Liver (tissue), 9 donors: ENCODE results near the gene WHRN. TPM values are rescaled to one million over a fixed set of nuclear protein-coding genes. Genes with fewer than 3 reads are reported as not detected.

Experiments
- DNase-seq: peaks from one replicate; pipeline ENCODE4 v3.0.0-alpha.2; 2017; ENCODE audit warnings: low spot score
- H3K27ac ChIP-seq, 2 donors: one replicate each; pipeline ENCODE4 v1.7.0; 2013; ENCODE audit warnings: inconsistent platforms in 2 of 2, low read length in 2 of 2, control low read depth in 1 of 2, low read depth in 1 of 2, mild to moderate bottlenecking in 1 of 2
- H3K27me3 ChIP-seq, 4 donors: one replicate each; pipeline versions ENCODE4 v1.6.1 to v1.7.0; 2013; ENCODE audit warnings: low read length in 3 of 4, inconsistent platforms in 1 of 4, mild to moderate bottlenecking in 1 of 4, moderate library complexity in 1 of 4; ENCODE audit not compliant: control insufficient read depth in 4 of 4, insufficient read depth in 4 of 4
- H3K36me3 ChIP-seq, 4 donors: one replicate each; pipeline versions ENCODE4 v1.6.1 to v1.7.0; 2013; ENCODE audit warnings: low read length in 3 of 4, mild to moderate bottlenecking in 3 of 4, low read depth in 1 of 4, moderate library complexity in 1 of 4; ENCODE audit not compliant: control insufficient read depth in 4 of 4, insufficient read depth in 3 of 4
- H3K4me1 ChIP-seq, 4 donors: one replicate each; pipeline versions ENCODE4 v1.6.1 to v1.7.0; 2013; ENCODE audit warnings: low read length in 3 of 4, mild to moderate bottlenecking in 3 of 4, moderate library complexity in 1 of 4; ENCODE audit not compliant: control insufficient read depth in 4 of 4, insufficient read depth in 4 of 4
- H3K4me3 ChIP-seq, 3 donors: one replicate each; pipeline versions ENCODE4 v1.6.1 to v1.7.0; 2013; ENCODE audit warnings: low read length in 3 of 3, control low read depth in 1 of 3, low read depth in 1 of 3, mild to moderate bottlenecking in 1 of 3
- H3K9ac ChIP-seq, 2 donors: one replicate each; pipeline ENCODE4 v1.7.0; 2013; ENCODE audit warnings: low read length in 2 of 2, mild to moderate bottlenecking in 2 of 2, moderate library complexity in 2 of 2, control low read depth in 1 of 2, low read depth in 1 of 2
- H3K9me3 ChIP-seq, 4 donors: one replicate each; pipeline versions ENCODE4 v1.6.1 to v1.7.0; 2013; ENCODE audit warnings: low read length in 3 of 4; ENCODE audit not compliant: control insufficient read depth in 4 of 4
- ATF3 ChIP-seq: IDR thresholded peaks from 2 replicates; pipeline ENCODE4 v1.6.1; 2016; ENCODE audit warnings: antibody characterized with exemption
- CTCF ChIP-seq: fragments of 150-350 bp; IDR thresholded peaks from 2 replicates; pipeline ENCODE4 v1.5.1; 2017; ENCODE audit warnings: improper control_type of control experiment, low read depth, low read length; ENCODE audit not compliant: missing input control
- EGR1 ChIP-seq, 2 donors: IDR thresholded peaks; 2 replicates each; pipeline ENCODE4 v1.6.1; 2016 to 2018; ENCODE audit warnings: antibody characterized with exemption in 2 of 2, low read depth in 2 of 2
- FOXA2 ChIP-seq: IDR thresholded peaks from 2 replicates; pipeline ENCODE4 v1.6.1; 2016; ENCODE audit warnings: antibody characterized with exemption
- GABPA ChIP-seq, 2 donors: IDR thresholded peaks in 1 of 2; conservative IDR thresholded peaks in 1 of 2; 2 replicates each; pipeline ENCODE4 v1.6.1; 2016; ENCODE audit warnings: antibody characterized with exemption in 2 of 2, mild to moderate bottlenecking in 1 of 2, moderate library complexity in 1 of 2
- HNF4A ChIP-seq, 2 donors: conservative IDR thresholded peaks; 2 replicates each; pipeline ENCODE4 v1.6.1; 2016; ENCODE audit warnings: antibody characterized with exemption in 2 of 2, mild to moderate bottlenecking in 2 of 2
- HNF4G ChIP-seq: IDR thresholded peaks from 2 replicates; pipeline ENCODE4 v1.6.1; 2016; ENCODE audit warnings: antibody characterized with exemption
- JUND ChIP-seq, 2 donors: IDR thresholded peaks; 2 replicates each; pipeline ENCODE4 v1.6.1; 2016; ENCODE audit warnings: antibody characterized with exemption in 2 of 2
- MAX ChIP-seq: IDR thresholded peaks from 2 replicates; pipeline ENCODE4 v1.6.1; 2016; ENCODE audit warnings: antibody characterized with exemption
- NR2F2 ChIP-seq: IDR thresholded peaks from 2 replicates; pipeline ENCODE4 v1.6.1; 2016; ENCODE audit warnings: antibody characterized with exemption
- RAD21 ChIP-seq, 2 donors: IDR thresholded peaks; 2 replicates each; pipeline ENCODE4 v1.6.1; 2016; ENCODE audit warnings: antibody characterized with exemption in 2 of 2, mild to moderate bottlenecking in 2 of 2
- RXRA ChIP-seq, 2 donors: IDR thresholded peaks; 2 replicates each; pipeline ENCODE4 v1.6.1; 2017 to 2018; ENCODE audit warnings: antibody characterized with exemption in 2 of 2, mild to moderate bottlenecking in 1 of 2
- TAF1 ChIP-seq: conservative IDR thresholded peaks from 2 replicates; pipeline ENCODE4 v1.6.1; 2016; ENCODE audit warnings: antibody characterized with exemption, mild to moderate bottlenecking
- YY1 ChIP-seq: IDR thresholded peaks from 2 replicates; pipeline ENCODE4 v1.6.1; 2016; ENCODE audit warnings: antibody characterized with exemption, mild to moderate bottlenecking
- ZBTB33 ChIP-seq: IDR thresholded peaks from 2 replicates; pipeline ENCODE4 v1.6.1; 2016; ENCODE audit warnings: antibody characterized with exemption
- WGBS: extraction: QIAGEN DNeasy Blood & Tissue Kit; methylation state at CpG from one replicate; pipeline ENCODE4 v1.1.7; 2013; 5-methylcytosine and 5-hydroxymethylcytosine counted together
- polyA plus RNA-seq, 2 donors: library from polyadenylated mRNA; stranded (reverse) in 1 of 2; unstranded in 1 of 2; fragments of 200-250 nt in 1 of 2; fragments of >200 nt in 1 of 2; fragmentation: Nextera tagmentation in 1 of 2; extraction: Ambion mirVana in 1 of 2; gene quantifications; one replicate each; pipeline versions ENCODE4 v1.2.1 to v1.2.3, GENCODE V29; 2013 to 2015
- total RNA-seq, 2 donors: library from RNA; depleted of rRNA; stranded (reverse); fragments of >200 nt; gene quantifications; one replicate each; pipeline ENCODE4 v1.2.3, GENCODE V29; 2014
- donor health status: healthy.
- donor health status: healthy.
- donor health status: healthy.
- donor health status: healthy.
- donor health status: healthy.

Gene WHRN
- total and polyA plus RNA-seq, 4 donors: 0.42 to 1.9 (median 0.88) TPM

- Histone ChIP-seq H3K27me3 (no peaks in the 10 kb centered on the region), H3K4me3 (no peak overlapping the region), H3K36me3 (no peaks in the 10 kb centered on the region), H3K27ac (no peak overlapping the region), H3K9me3 (no peaks in the 10 kb centered on the region), H3K9ac (no peak overlapping the region), H3K4me1 (no peaks in the 10 kb centered on the region)
- WGBS: 61% methylated on average over 7 of the region's 7 CpGs
- no peak for DNase-seq
- TF ChIP-seq MAX (no peak), JUND (IDR thresholded peaks at IDR 0.05) (no peak), HNF4A (conservative IDR thresholded peaks at IDR 0.05) (no peak), YY1 (no peak), FOXA2 (no peak), RXRA (IDR thresholded peaks at IDR 0.05) (no peak), HNF4G (no peak), GABPA (IDR thresholded peaks at IDR 0.05 in 1 of 2, conservative IDR thresholded peaks at IDR 0.05 in 1 of 2) (no peak), RAD21 (IDR thresholded peaks at IDR 0.05) (no peak), EGR1 (IDR thresholded peaks at IDR 0.05; ENCODE audit: low read depth in 2 of 2) (no peak)
These were observed 11.6 kb upstream of the WHRN start for GRCh38 chr9:114516913-114517312.

GRCh38 chr9:114515528-114515927, 10.3 kb upstream of the WHRN start:
- Histone ChIP-seq H3K27me3 (no peaks in the 10 kb centered on the region), H3K9me3 (no peaks in the 10 kb centered on the region), H3K9ac (no peak overlapping the region), H3K4me3 (no peak overlapping the region), H3K27ac (no peak overlapping the region), H3K4me1 (no peaks in the 10 kb centered on the region), H3K36me3 (no peaks in the 10 kb centered on the region)
- whole genome bisulfite sequencing: 72% methylated on average over 3 of the region's 3 CpGs
- DNase-seq: no peak
- TF ChIP-seq ZBTB33 (no peak), HNF4G (no peak), GABPA (IDR thresholded peaks at IDR 0.05 in 1 of 2, conservative IDR thresholded peaks at IDR 0.05 in 1 of 2) (no peak), JUND (IDR thresholded peaks at IDR 0.05) (no peak), YY1 (no peak), NR2F2 (no peak), RXRA (IDR thresholded peaks at IDR 0.05) (no peak), TAF1 (no peak)

- 89% methylated on average over 1 of the region's 1 CpG for WGBS
These were observed 8.6 kb upstream of the WHRN start for GRCh38 chr9:114513959-114514267.

More at GRCh38 chr9:114513959-114514267, 8.6 kb upstream of the WHRN start:
- H3K4me1 ChIP-seq: no peaks in the 10 kb centered on the region
- no peak for TF ChIP-seq JUND (IDR thresholded peaks at IDR 0.05)
- TF ChIP-seq YY1: no peak
- no peak for TF ChIP-seq EGR1 (IDR thresholded peaks at IDR 0.05; ENCODE audit: low read depth in 2 of 2)
- TF ChIP-seq RXRA (IDR thresholded peaks at IDR 0.05): no peak
- TF ChIP-seq FOXA2: no peak
- no peak for TF ChIP-seq MAX
- TF ChIP-seq ATF3: no peak
- no peak for TF ChIP-seq GABPA (IDR thresholded peaks at IDR 0.05 in 1 of 2, conservative IDR thresholded peaks at IDR 0.05 in 1 of 2)
- TF ChIP-seq RAD21 (IDR thresholded peaks at IDR 0.05): no peak
- no peak for TF ChIP-seq CTCF
- no peak overlapping the region for H3K9ac ChIP-seq
- no peak for DNase-seq
- no peaks in the 10 kb centered on the region for H3K9me3 ChIP-seq
- no peaks in the 10 kb centered on the region for H3K27me3 ChIP-seq
- H3K36me3 ChIP-seq: no peaks in the 10 kb centered on the region
- H3K4me3 ChIP-seq: no peak overlapping the region
- H3K27ac ChIP-seq: no peak overlapping the region
